ENCODE results near the gene PLCB4. TPM values are rescaled to one million over a fixed set of nuclear protein-coding genes. Genes with fewer than 3 reads are reported as not detected.

Gene PLCB4
- total RNA-seq, 2 experiments from 2014 or later, result not detected

DNA sequence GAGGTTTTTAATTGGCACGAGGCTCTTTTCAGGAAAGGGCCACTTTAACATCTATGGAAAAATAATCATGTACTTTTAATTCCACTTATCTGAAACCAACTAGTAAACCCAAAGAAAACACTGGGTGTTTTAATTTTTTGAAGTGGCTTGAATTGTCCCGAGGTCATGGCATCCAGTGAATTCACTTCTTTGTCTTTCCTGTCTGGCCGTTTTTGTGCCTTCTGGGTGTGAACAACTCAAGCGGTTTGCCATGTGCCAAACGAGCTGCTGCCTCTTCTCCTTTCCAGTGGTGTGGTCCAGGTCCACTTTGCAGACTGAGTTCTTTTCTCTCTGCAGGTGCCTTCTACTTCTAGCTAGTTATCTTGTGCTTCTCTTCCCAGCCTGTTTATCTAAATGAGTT is 117.5 kb downstream of the PLCB4 start:
- intact Hi-C loops (cut with micrococcal nuclease; ENCODE audit: unreplicated experiment), result no loop called here
- no peaks in the 10 kb centered on the region for H3K79me2 ChIP-seq (ENCODE audit: insufficient read depth, low read depth, low read length)
- DNase-seq (ENCODE audit: low spot score), result no peak
- no peaks in the 10 kb centered on the region for H4K20me1 ChIP-seq (ENCODE audit: insufficient read depth, low read length)
- ChIA-PET CTCF (ENCODE audit: unreplicated experiment) (no interaction called here), POLR2A (no interaction called here)
- no peaks in the 10 kb centered on the region for H3K4me1 ChIP-seq (ENCODE audit: insufficient read depth, low read length, poor library complexity, severe bottlenecking)
- H3K9me2 ChIP-seq (ENCODE audit: insufficient read depth, low read length), result no peaks in the 10 kb centered on the region
- no peak for TF ChIP-seq EZH2phosphoT487 (IDR thresholded peaks at IDR 0.05; ENCODE audit: borderline replicate concordance, low read depth, low read length)
- TF ChIP-seq, protein P1, sequence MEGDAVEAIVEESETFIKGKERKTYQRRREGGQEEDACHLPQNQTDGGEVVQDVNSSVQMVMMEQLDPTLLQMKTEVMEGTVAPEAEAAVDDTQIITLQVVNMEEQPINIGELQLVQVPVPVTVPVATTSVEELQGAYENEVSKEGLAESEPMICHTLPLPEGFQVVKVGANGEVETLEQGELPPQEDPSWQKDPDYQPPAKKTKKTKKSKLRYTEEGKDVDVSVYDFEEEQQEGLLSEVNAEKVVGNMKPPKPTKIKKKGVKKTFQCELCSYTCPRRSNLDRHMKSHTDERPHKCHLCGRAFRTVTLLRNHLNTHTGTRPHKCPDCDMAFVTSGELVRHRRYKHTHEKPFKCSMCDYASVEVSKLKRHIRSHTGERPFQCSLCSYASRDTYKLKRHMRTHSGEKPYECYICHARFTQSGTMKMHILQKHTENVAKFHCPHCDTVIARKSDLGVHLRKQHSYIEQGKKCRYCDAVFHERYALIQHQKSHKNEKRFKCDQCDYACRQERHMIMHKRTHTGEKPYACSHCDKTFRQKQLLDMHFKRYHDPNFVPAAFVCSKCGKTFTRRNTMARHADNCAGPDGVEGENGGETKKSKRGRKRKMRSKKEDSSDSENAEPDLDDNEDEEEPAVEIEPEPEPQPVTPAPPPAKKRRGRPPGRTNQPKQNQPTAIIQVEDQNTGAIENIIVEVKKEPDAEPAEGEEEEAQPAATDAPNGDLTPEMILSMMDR (conservative IDR thresholded peaks at IDR 0.05; ENCODE audit: low read length), result no peak
- H3K4me3 ChIP-seq (ENCODE audit: low read depth, low read length, poor library complexity, severe bottlenecking), result no peak overlapping the region
- no peaks in the 10 kb centered on the region for H3K9me3 ChIP-seq (ENCODE audit: low read length)
- no peak overlapping the region for H2AFZ ChIP-seq (ENCODE audit: low read length)
- H3K27ac ChIP-seq (ENCODE audit: low read depth, low read length, poor library complexity, severe bottlenecking), result no peak overlapping the region
- BruUV-seq (replicated peaks), result no TSS peak
- H3K36me3 ChIP-seq (ENCODE audit: insufficient read depth, low read length), result no peaks in the 10 kb centered on the region
- H3K4me2 ChIP-seq (ENCODE audit: low read length), result no peak overlapping the region

DNA sequence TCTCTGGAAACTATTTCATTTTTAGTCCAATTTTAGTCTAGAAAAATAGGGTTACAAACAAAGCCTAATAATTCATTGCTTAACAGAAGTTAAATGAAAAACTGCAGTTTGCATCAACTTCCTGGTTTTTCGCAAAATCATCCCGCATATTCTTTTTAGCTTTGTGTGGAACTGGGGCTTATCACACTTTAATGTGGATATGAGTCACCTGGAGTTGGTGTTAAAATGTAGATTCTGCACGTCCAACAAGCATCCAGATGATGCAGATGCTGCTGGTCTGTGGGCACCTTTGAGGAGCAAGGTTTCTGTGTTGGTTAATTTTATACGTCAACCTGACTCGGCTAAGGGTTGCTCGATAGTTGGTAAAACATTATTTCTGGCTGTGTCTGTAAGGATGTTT is 126.1 kb downstream of the PLCB4 start:
- ChIA-PET CTCF (ENCODE audit: unreplicated experiment) (interaction anchor here (0.6 kb wide), 1 partner anchor 68 kb away, joined by 3 read pairs; no protein-coding TSS in a partner anchor), POLR2A (no interaction called here)
- no peaks in the 10 kb centered on the region for H3K9me3 ChIP-seq (ENCODE audit: low read length)
- H3K9me2 ChIP-seq (ENCODE audit: insufficient read depth, low read length), result no peaks in the 10 kb centered on the region
- no peak overlapping the region for H3K27ac ChIP-seq (ENCODE audit: low read depth, low read length, poor library complexity, severe bottlenecking)
- intact Hi-C loops (cut with micrococcal nuclease; ENCODE audit: unreplicated experiment), result no loop called here
- no peak overlapping the region for H3K4me2 ChIP-seq (ENCODE audit: low read length)
- DNase-seq (ENCODE audit: low spot score), result no peak
- H3K4me1 ChIP-seq (ENCODE audit: insufficient read depth, low read length, poor library complexity, severe bottlenecking), result no peaks in the 10 kb centered on the region
- no peak overlapping the region for H2AFZ ChIP-seq (ENCODE audit: low read length)
- TF ChIP-seq, protein P1 (conservative IDR thresholded peaks at IDR 0.05; ENCODE audit: low read length), result no peak
- no peak for TF ChIP-seq EZH2phosphoT487 (IDR thresholded peaks at IDR 0.05; ENCODE audit: borderline replicate concordance, low read depth, low read length)
- no TSS peak for BruUV-seq (replicated peaks)
- no peaks in the 10 kb centered on the region for H4K20me1 ChIP-seq (ENCODE audit: insufficient read depth, low read length)
- H3K4me3 ChIP-seq (ENCODE audit: low read depth, low read length, poor library complexity, severe bottlenecking), result no peak overlapping the region
- H3K36me3 ChIP-seq (ENCODE audit: insufficient read depth, low read length), result no peaks in the 10 kb centered on the region
- H3K79me2 ChIP-seq (ENCODE audit: insufficient read depth, low read depth, low read length), result no peaks in the 10 kb centered on the region

DNA sequence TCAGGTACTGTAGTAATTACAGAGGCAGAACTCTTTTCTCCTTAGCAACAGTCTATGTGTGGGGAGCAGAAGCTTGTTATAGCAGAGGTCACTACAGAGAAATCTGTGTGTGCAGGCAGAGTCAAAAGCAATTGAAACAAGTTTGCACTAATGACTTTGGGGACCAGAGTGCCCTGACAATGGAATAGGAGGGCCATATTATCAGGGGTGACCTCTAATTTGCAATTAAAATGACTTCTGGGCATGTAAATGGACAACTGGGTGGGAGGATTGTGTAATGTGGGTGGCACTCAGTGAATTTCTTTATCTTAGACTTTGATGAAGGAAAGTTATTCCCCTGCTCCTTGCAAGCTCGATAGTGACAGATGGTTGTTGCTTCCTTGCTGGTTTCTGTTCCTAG is 127.2 kb downstream of the PLCB4 start:
- POLR2A ChIA-PET, result no interaction called here
- no TSS peak for BruUV-seq (replicated peaks)
- no peak overlapping the region for H3K4me2 ChIP-seq (ENCODE audit: low read length)
- no peaks in the 10 kb centered on the region for H4K20me1 ChIP-seq (ENCODE audit: insufficient read depth, low read length)
- H3K4me3 ChIP-seq (ENCODE audit: low read depth, low read length, poor library complexity, severe bottlenecking), result no peak overlapping the region
- H3K36me3 ChIP-seq (ENCODE audit: insufficient read depth, low read length), result no peaks in the 10 kb centered on the region
- no peak overlapping the region for H2AFZ ChIP-seq (ENCODE audit: low read length)
- DNase-seq (ENCODE audit: low spot score), result no peak
- no peak overlapping the region for H3K27ac ChIP-seq (ENCODE audit: low read depth, low read length, poor library complexity, severe bottlenecking)
- CTCF ChIA-PET (ENCODE audit: unreplicated experiment), result no interaction called here
- H3K9me3 ChIP-seq (ENCODE audit: low read length), result no peaks in the 10 kb centered on the region
- no peaks in the 10 kb centered on the region for H3K9me2 ChIP-seq (ENCODE audit: insufficient read depth, low read length)
- no peaks in the 10 kb centered on the region for H3K79me2 ChIP-seq (ENCODE audit: insufficient read depth, low read depth, low read length)
- intact Hi-C loops (cut with micrococcal nuclease; ENCODE audit: unreplicated experiment), result no loop called here
- TF ChIP-seq, protein P1 (conservative IDR thresholded peaks at IDR 0.05; ENCODE audit: low read length), result no peak
- TF ChIP-seq EZH2phosphoT487 (IDR thresholded peaks at IDR 0.05; ENCODE audit: borderline replicate concordance, low read depth, low read length), result no peak
- H3K4me1 ChIP-seq (ENCODE audit: insufficient read depth, low read length, poor library complexity, severe bottlenecking), result no peaks in the 10 kb centered on the region

All from OCI-LY7 (cell line).